ENCODE measurements around the gene CSMD2. TPM values are rescaled to one million over a fixed set of nuclear protein-coding genes. Genes with fewer than 3 reads are reported as not detected.

The CSMD2 gene
- total RNA-seq, 1 experiment from 2014 or later = 2.8 TPM

GRCh38 chr1:33743221-33743998 lies 421.6 kb downstream of the CSMD2 start:
- H3K36me3 ChIP-seq (ENCODE audit: insufficient read depth, low read length, poor library complexity, severe bottlenecking) = no peaks in the 10 kb centered on the region
- DNase-seq (ENCODE audit: low spot score) = no peak
- no peak overlapping the region for H3K27ac ChIP-seq (ENCODE audit: low read depth, low read length, poor library complexity, severe bottlenecking)
- no peaks in the 10 kb centered on the region for H3K4me1 ChIP-seq (ENCODE audit: insufficient read depth, low read length, poor library complexity, severe bottlenecking)
- no peak overlapping the region for H3K4me3 ChIP-seq (ENCODE audit: low read depth, low read length, poor library complexity, severe bottlenecking)
- intact Hi-C loops (cut with micrococcal nuclease; ENCODE audit: unreplicated experiment) = no loop called here
- H3K27me3 ChIP-seq (replicated peaks; ENCODE audit: insufficient read depth, low read depth, low read length, poor library complexity) = peaks cover 3% of the 10 kb centered on the region
- TF ChIP-seq CTCF (conservative IDR thresholded peaks at IDR 0.05; ENCODE audit: low read depth, low read length) (no peak), EZH2 (IDR thresholded peaks at IDR 0.05; ENCODE audit: borderline replicate concordance, low read depth, low read length, poor library complexity, severe bottlenecking) (no peak)
- CTCF ChIA-PET = no interaction called here
- BruUV-seq (replicated peaks) = no TSS peak
- H3K9me3 ChIP-seq (ENCODE audit: low read depth, low read length, poor library complexity, severe bottlenecking) = no peaks in the 10 kb centered on the region
- POLR2A ChIA-PET (ENCODE audit: low non-redundant PET) = no interaction called here

GRCh38 chr1:33742663-33743062 lies 422.4 kb downstream of the CSMD2 start:
- Histone ChIP-seq H3K27ac (ENCODE audit: low read depth, low read length, poor library complexity, severe bottlenecking) (no peak overlapping the region), H3K4me3 (ENCODE audit: low read depth, low read length, poor library complexity, severe bottlenecking) (no peak overlapping the region), H3K27me3 (replicated peaks; ENCODE audit: insufficient read depth, low read depth, low read length, poor library complexity) (peaks cover 3% of the 10 kb centered on the region), H3K36me3 (ENCODE audit: insufficient read depth, low read length, poor library complexity, severe bottlenecking) (no peaks in the 10 kb centered on the region), H3K9me3 (ENCODE audit: low read depth, low read length, poor library complexity, severe bottlenecking) (no peaks in the 10 kb centered on the region), H3K4me1 (ENCODE audit: insufficient read depth, low read length, poor library complexity, severe bottlenecking) (no peaks in the 10 kb centered on the region)
- DNase-seq (ENCODE audit: low spot score) = no peak
- ChIA-PET CTCF (no interaction called here), POLR2A (ENCODE audit: low non-redundant PET) (no interaction called here)
- intact Hi-C loops (cut with micrococcal nuclease; ENCODE audit: unreplicated experiment) = no loop called here
- BruUV-seq (replicated peaks) = no TSS peak
- TF ChIP-seq EZH2 (IDR thresholded peaks at IDR 0.05; ENCODE audit: borderline replicate concordance, low read depth, low read length, poor library complexity, severe bottlenecking) = no peak

DNA sequence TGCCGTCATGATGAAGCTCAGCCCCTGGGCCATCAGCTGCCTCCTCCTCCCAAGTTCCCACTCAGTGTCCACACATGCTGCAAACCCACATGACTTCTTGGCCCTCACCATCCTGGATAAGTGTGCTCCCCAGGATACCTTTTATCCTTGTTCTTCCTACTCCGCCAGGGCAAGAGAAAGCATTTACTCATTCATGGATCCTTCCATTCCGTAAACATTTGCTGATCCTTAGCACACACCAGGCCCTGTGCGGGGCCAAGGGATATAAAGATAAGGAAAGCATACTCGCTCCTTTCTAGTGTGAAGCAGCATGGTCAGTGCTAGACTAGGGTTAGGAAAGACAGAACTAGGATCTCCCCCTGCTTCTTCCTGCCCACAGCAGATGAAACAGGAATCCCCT lies 423.3 kb downstream of the CSMD2 start:
- TF ChIP-seq CTCF (conservative IDR thresholded peaks at IDR 0.05; ENCODE audit: low read depth, low read length) = no peak
- no peak for TF ChIP-seq EZH2 (IDR thresholded peaks at IDR 0.05; ENCODE audit: borderline replicate concordance, low read depth, low read length, poor library complexity, severe bottlenecking)
- intact Hi-C loops (cut with micrococcal nuclease; ENCODE audit: unreplicated experiment) = no loop called here
- CTCF ChIA-PET = interaction anchor here (1.1 kb wide), 1 partner anchor 421 kb away, joined by 3 read pairs; no protein-coding TSS in a partner anchor

More for the DNA sequence above, 423.3 kb downstream of the CSMD2 start:
- Histone ChIP-seq H3K27ac (ENCODE audit: low read depth, low read length, poor library complexity, severe bottlenecking) (no peak overlapping the region), H3K27me3 (replicated peaks; ENCODE audit: insufficient read depth, low read depth, low read length, poor library complexity) (peaks cover 3% of the 10 kb centered on the region), H3K36me3 (ENCODE audit: insufficient read depth, low read length, poor library complexity, severe bottlenecking) (no peaks in the 10 kb centered on the region), H3K4me1 (ENCODE audit: insufficient read depth, low read length, poor library complexity, severe bottlenecking) (no peaks in the 10 kb centered on the region), H3K9me3 (ENCODE audit: low read depth, low read length, poor library complexity, severe bottlenecking) (no peaks in the 10 kb centered on the region), H3K4me3 (ENCODE audit: low read depth, low read length, poor library complexity, severe bottlenecking) (no peak overlapping the region)
- BruUV-seq (replicated peaks) = no TSS peak
- POLR2A ChIA-PET (ENCODE audit: low non-redundant PET) = no interaction called here
- no peak for DNase-seq (ENCODE audit: low spot score)
